Tibial nerve (tissue), 4 donors: Measurements from ENCODE around the gene UBE2I.

Experiments used
- CTCF ChIP-seq, 5 experiments: fragments of 200-600 bp in 3 of 5; fragments of 450-650 bp in 2 of 5; sonication (generic) in 3 of 5; IDR thresholded peaks; one replicate each; pipeline ENCODE4 v1.5.1; 2016 to 2019; ENCODE audit warnings: antibody characterized with exemption in 5 of 5, mild to moderate bottlenecking in 3 of 5, moderate library complexity in 2 of 5
- EP300 ChIP-seq, 2 donors: sonication (generic); formaldehyde crosslinking; IDR thresholded peaks; one replicate each; pipeline ENCODE4 v1.6.1; 2017; ENCODE audit warnings: antibody characterized with exemption in 2 of 2, mild to moderate bottlenecking in 1 of 2

- TF ChIP-seq CTCF (IDR thresholded peaks at IDR 0.05) (no peak), EP300 (IDR thresholded peaks at IDR 0.05) (no peak)
Observed at GRCh38 chr16:1289477-1289866, 20.0 kb upstream of the UBE2I start.
